B cell (primary cell): Measurements from ENCODE around the gene CXCL13. TPM values are rescaled to one million over a fixed set of nuclear protein-coding genes. Genes with fewer than 3 reads are reported as not detected.
A peak's percentile ranks its signal among the peaks of the same experiment; 100 is the strongest.

Experiments
- ATAC-seq: fragments of 200-7000 bp; cut with Tn5 transposase; one replicate; pipeline ENCODE4 v1.10.0; 2021; ENCODE audit warnings: low read depth, mild to moderate bottlenecking, moderate number of reproducible peaks, moderate library complexity
- CTCF ChIA-PET: fragments of 350-600 bp; sonication (Branson Sonifier 250); formaldehyde crosslinking; loops from one replicate; lab custom pipeline; 2021; ENCODE audit warnings: antibody characterized with exemption, inconsistent platforms; lab: Charles Lee
- POLR2A ChIA-PET: fragments of 350-600 bp; sonication (Branson Sonifier 250); formaldehyde crosslinking; loops from one replicate; lab custom pipeline; 2021; ENCODE audit warnings: antibody characterized with exemption; lab: Charles Lee
- DNase-seq: peaks from one replicate; pipeline ENCODE4 v3.0.0; 2013
- H2AFZ ChIP-seq: 2 replicates; pipeline ENCODE4 v1.6.1; 2012; ENCODE audit warnings: mild to moderate bottlenecking, low read depth, low read length; ENCODE audit not compliant: insufficient read depth, poor library complexity, severe bottlenecking
- H3K27ac ChIP-seq, 2 donors: 1 replicate in 1 of 2; 2 replicates in 1 of 2; pipeline ENCODE4 v1.5.1; 2012 to 2013; ENCODE audit warnings: low read length in 2 of 2, mild to moderate bottlenecking in 2 of 2, moderate library complexity in 1 of 2
- H3K27me3 ChIP-seq, 4 experiments: fragments of 200-600 bp in 1 of 4; sonication (generic) in 1 of 4; replicated peaks in 1 of 4; 1 replicate in 2 of 4; 2 replicates in 2 of 4; pipeline versions ENCODE4 v1.6.1 to v1.7.0; 2013 to 2016; ENCODE audit warnings: low read length in 3 of 4, mild to moderate bottlenecking in 2 of 4, mixed read lengths in 1 of 4, moderate library complexity in 1 of 4; ENCODE audit not compliant: insufficient read depth in 4 of 4, control insufficient read depth in 3 of 4; ENCODE audit errors: control extremely low read depth in 1 of 4
- H3K36me3 ChIP-seq, 2 experiments: replicated peaks in 1 of 2; 1 replicate in 1 of 2; 2 replicates in 1 of 2; pipeline versions ENCODE4 v1.6.1 to v1.7.1; 2013; ENCODE audit warnings: low read length in 1 of 2; ENCODE audit not compliant: insufficient read depth in 2 of 2, control insufficient read depth in 1 of 2; ENCODE audit errors: control extremely low read depth in 1 of 2, extremely low read depth in 1 of 2
- H3K4me1 ChIP-seq, 2 donors: fragments of 200-600 bp in 1 of 2; sonication (generic) in 1 of 2; 1 replicate in 1 of 2; 2 replicates in 1 of 2; pipeline versions ENCODE4 v1.5.1 to v1.6.1; 2013 to 2017; ENCODE audit warnings: low read length in 2 of 2; ENCODE audit not compliant: control insufficient read depth in 2 of 2, insufficient read depth in 2 of 2
- H3K4me2 ChIP-seq: replicated peaks from 2 replicates; pipeline ENCODE3; 2012; ENCODE audit warnings: mild to moderate bottlenecking, low read depth, low read length; ENCODE audit not compliant: poor library complexity, severe bottlenecking
- H3K4me3 ChIP-seq, 5 experiments: fragments of 200-600 bp in 1 of 5; sonication (generic) in 1 of 5; 1 replicate in 3 of 5; 2 replicates in 2 of 5; pipeline versions ENCODE4 v1.5.1 to v1.7.0; 2011 to 2016; ENCODE audit warnings: low read length in 4 of 5, mild to moderate bottlenecking in 4 of 5, low read depth in 2 of 5, control low read depth in 1 of 5, moderate library complexity in 1 of 5; ENCODE audit not compliant: insufficient read depth in 1 of 5; ENCODE audit errors: control extremely low read depth in 1 of 5, extremely low read depth in 1 of 5
- H3K79me2 ChIP-seq: fragments of 200-600 bp; sonication (generic); one replicate; pipeline ENCODE4 v1.6.0; 2016; ENCODE audit warnings: low read length; ENCODE audit not compliant: control insufficient read depth, insufficient read depth
- H3K9ac ChIP-seq: fragments of 200-600 bp; sonication (generic); 2 replicates; pipeline ENCODE4 v1.6.1; 2017; ENCODE audit warnings: mild to moderate bottlenecking, low read length, moderate library complexity
- H3K9me3 ChIP-seq, 3 donors: one replicate each; pipeline versions ENCODE4 v1.6.1 to v1.7.1; 2013; ENCODE audit warnings: low read length in 2 of 3; ENCODE audit not compliant: control insufficient read depth in 2 of 3, insufficient read depth in 1 of 3; ENCODE audit errors: control extremely low read depth in 1 of 3
- H4K20me1 ChIP-seq: 2 replicates; pipeline ENCODE4 v1.6.0; 2012; ENCODE audit warnings: mild to moderate bottlenecking, low read length; ENCODE audit not compliant: insufficient read depth, control insufficient read depth, poor library complexity, severe bottlenecking
- H3K27ac Mint-ChIP-seq: one replicate; pipeline ENCODE4 v1.8.0; 2021; ENCODE audit warnings: mixed read lengths
- H3K27me3 Mint-ChIP-seq: one replicate; pipeline ENCODE4 v1.8.0; 2021; ENCODE audit warnings: mixed read lengths
- H3K4me1 Mint-ChIP-seq: one replicate; pipeline ENCODE4 v1.8.0; 2021; ENCODE audit warnings: mixed read lengths
- H3K4me3 Mint-ChIP-seq: one replicate; pipeline ENCODE4 v1.8.0; 2021; ENCODE audit warnings: mixed read lengths
- H3K9me3 Mint-ChIP-seq: one replicate; pipeline ENCODE4 v1.8.0; 2022; ENCODE audit warnings: mixed read lengths; ENCODE audit not compliant: insufficient read depth
- EZH2 ChIP-seq: IDR thresholded peaks from 2 replicates; pipeline ENCODE4 v1.6.1; 2012; ENCODE audit warnings: borderline replicate concordance, low read depth, mild to moderate bottlenecking, moderate library complexity, low read length; ENCODE audit not compliant: insufficient read depth, poor library complexity, severe bottlenecking
- WGBS: methylation state at CpG from one replicate; pipeline ENCODE4 v1.1.5; 2013; ENCODE audit warnings: missing lambda C conversion rate; ENCODE audit not compliant: insufficient coverage; 5-methylcytosine and 5-hydroxymethylcytosine counted together
- intact Hi-C: fragments of 100-400 bp; cut with micrococcal nuclease; formaldehyde crosslinking; loops from one replicate; pipeline ENCODE4 v1.10.0; 2022
- polyA plus RNA-seq: library from polyadenylated mRNA; depleted of rRNA; stranded (reverse); fragments of >200 nt; gene quantifications from 2 replicates; pipeline ENCODE4 v1.2.3, GENCODE V29; 2012
- total RNA-seq, 2 donors: library from RNA; stranded (reverse); fragments of 120-200 nt in 1 of 2; gene quantifications; 1 replicate in 1 of 2; 2 replicates in 1 of 2; pipeline versions ENCODE4 v1.2.3 to v1.2.4, GENCODE V29; 2013 to 2022
- TF ChIP-seq, protein P1 (sequence below): fragments of 200-600 bp; IDR thresholded peaks from one replicate; pipeline ENCODE4 v1.8.0; 2022; ENCODE audit warnings: antibody characterized with exemption, mild to moderate bottlenecking

The CXCL13 gene
- total and polyA plus RNA-seq, 2 donors (not counting 1 experiment from before 2014, with no cell fraction given): not detected

DNA sequence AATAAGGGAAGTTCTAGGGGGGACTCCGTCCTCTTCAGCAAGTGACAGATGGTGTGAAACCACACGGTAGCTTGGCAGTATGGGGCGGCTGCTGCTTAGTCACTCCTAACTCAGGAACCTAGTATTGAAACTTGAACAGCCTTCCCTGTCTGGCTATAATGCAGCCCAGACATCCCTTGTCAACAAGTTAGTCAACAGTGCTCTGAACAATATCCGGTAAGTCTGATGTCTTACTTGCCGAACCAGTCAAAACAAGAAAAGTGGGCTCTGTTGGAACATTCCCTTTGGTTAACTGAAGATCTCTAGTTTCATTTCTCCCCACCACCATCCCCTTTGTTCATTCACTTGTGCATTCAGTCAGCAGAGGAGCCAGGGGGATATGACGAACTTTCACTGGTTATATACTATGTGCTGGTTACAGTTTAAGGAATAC lies 18.7 kb upstream of the CXCL13 start:
- H3K4me1 Mint-ChIP-seq: peaks cover 26% of the 10 kb centered on the region
- POLR2A ChIA-PET: no interaction called here
- DNase-seq: peak; percentile 65

DNA sequence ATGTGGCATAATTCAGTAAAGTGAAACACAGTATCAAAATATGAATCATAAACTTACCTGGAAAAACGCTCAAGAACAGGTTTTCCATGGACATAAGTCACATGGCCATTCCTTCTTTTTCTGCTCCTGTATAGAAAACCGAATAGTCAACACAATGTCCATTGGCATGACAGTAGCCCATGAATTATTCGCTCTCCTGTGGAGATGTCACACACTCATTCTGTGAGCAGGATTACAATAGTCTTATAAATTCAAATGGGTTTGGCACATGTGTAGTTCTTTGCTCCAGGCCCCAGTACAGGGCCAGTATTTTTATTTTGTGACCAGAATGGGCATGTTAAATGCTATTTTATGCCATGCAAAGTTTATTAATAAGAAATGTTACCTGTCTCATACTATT lies 15.1 kb upstream of the CXCL13 start:
- Histone ChIP-seq H3K27me3 (no peaks in the 10 kb centered on the region), H2AFZ (no peak overlapping the region), H3K27ac (no peak overlapping the region), H3K9me3 (no peaks in the 10 kb centered on the region), H4K20me1 (no peaks in the 10 kb centered on the region), H3K4me1 (peaks cover 12 to 13% of the 10 kb centered on the region in 2 donors), H3K9ac (no peak overlapping the region), H3K79me2 (no peaks in the 10 kb centered on the region), H3K36me3 (no peaks in the 10 kb centered on the region), H3K4me2 (no peak overlapping the region), H3K4me3 (no peak overlapping the region)
- POLR2A ChIA-PET: no interaction called here
- no peak overlapping the region for H3K4me3 Mint-ChIP-seq
- intact Hi-C loops: no loop called here
- H3K27ac Mint-ChIP-seq: no peak overlapping the region
- peaks cover 32% of the 10 kb centered on the region for H3K4me1 Mint-ChIP-seq
- CTCF ChIA-PET: no interaction called here
- WGBS: 100% methylated on average over 1 of the region's 3 CpGs
- TF ChIP-seq, protein P1, sequence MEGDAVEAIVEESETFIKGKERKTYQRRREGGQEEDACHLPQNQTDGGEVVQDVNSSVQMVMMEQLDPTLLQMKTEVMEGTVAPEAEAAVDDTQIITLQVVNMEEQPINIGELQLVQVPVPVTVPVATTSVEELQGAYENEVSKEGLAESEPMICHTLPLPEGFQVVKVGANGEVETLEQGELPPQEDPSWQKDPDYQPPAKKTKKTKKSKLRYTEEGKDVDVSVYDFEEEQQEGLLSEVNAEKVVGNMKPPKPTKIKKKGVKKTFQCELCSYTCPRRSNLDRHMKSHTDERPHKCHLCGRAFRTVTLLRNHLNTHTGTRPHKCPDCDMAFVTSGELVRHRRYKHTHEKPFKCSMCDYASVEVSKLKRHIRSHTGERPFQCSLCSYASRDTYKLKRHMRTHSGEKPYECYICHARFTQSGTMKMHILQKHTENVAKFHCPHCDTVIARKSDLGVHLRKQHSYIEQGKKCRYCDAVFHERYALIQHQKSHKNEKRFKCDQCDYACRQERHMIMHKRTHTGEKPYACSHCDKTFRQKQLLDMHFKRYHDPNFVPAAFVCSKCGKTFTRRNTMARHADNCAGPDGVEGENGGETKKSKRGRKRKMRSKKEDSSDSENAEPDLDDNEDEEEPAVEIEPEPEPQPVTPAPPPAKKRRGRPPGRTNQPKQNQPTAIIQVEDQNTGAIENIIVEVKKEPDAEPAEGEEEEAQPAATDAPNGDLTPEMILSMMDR: no peak
- no peak for TF ChIP-seq EZH2
- DNase-seq (no peak), ATAC-seq (no peak)
- H3K27me3 Mint-ChIP-seq: no peaks in the 10 kb centered on the region
- no peaks in the 10 kb centered on the region for H3K9me3 Mint-ChIP-seq

More for the DNA sequence above, 18.7 kb upstream of the CXCL13 start:
- peak overlapping the region; percentile 67 for H3K4me3 Mint-ChIP-seq
- peak overlapping the region; percentile 44 for H2AFZ ChIP-seq
- CTCF ChIA-PET: interaction anchor here (0.7 to 1.8 kb wide), 4 partner anchors 13 to 121 kb away, joined by 3 to 7 read pairs (median 4); no protein-coding TSS in a partner anchor
- H3K27ac Mint-ChIP-seq: peak overlapping the region; percentile 62
- 0% methylated on average over 5 of the region's 6 CpGs for WGBS
- peaks cover 12 to 13% of the 10 kb centered on the region in 2 donors for H3K4me1 ChIP-seq
- no peak overlapping the region for H3K4me3 ChIP-seq
- ATAC-seq: peak; percentile 91
- H3K9me3 Mint-ChIP-seq: no peaks in the 10 kb centered on the region
- H3K36me3 ChIP-seq: no peaks in the 10 kb centered on the region
- no peaks in the 10 kb centered on the region for H3K27me3 ChIP-seq
- peaks cover 7% of the 10 kb centered on the region for H3K27me3 Mint-ChIP-seq
- H3K79me2 ChIP-seq: no peaks in the 10 kb centered on the region
- H3K9ac ChIP-seq: no peak overlapping the region
- no peaks in the 10 kb centered on the region for H4K20me1 ChIP-seq
- intact Hi-C loops: no loop called here
- TF ChIP-seq EZH2: no peak
- TF ChIP-seq, protein P1: no peak
- H3K9me3 ChIP-seq: no peaks in the 10 kb centered on the region
- no peak overlapping the region for H3K27ac ChIP-seq
- peak overlapping the region; percentile 31 for H3K4me2 ChIP-seq
